Measurements from ENCODE around the gene APAF1. TPM values are rescaled to one million over a fixed set of nuclear protein-coding genes. Genes with fewer than 3 reads are reported as not detected.
"Not testable (repeated sequence)": the region's sequence is repeated elsewhere in the genome, so short reads cannot be mapped to it uniquely, and the experiment has no call there.

Gene APAF1
- total RNA-seq, result 25.6 and 33.0 TPM in 2 replicates

GRCh38 chr12:98644712-98645571 lies at the start of gene APAF1, which contains the start of gene IKBIP:
TSS of gene APAF1 (plus strand) at chr12:98645290. CDS start at chr12:98648360, 3,070 bp downstream.
TSS of gene IKBIP (minus strand) at chr12:98644788. CDS start at chr12:98644701, 87 bp downstream.
- intact Hi-C loops (cut with micrococcal nuclease), result loop anchor here (1.0 kb wide), 4 partner anchors 9 to 142 kb away; partner anchors contain the start of genes SLC25A3 and TMPO

GRCh38 chr12:98597313-98597712 lies 47.8 kb upstream of the APAF1 start:
- intact Hi-C loops (cut with micrococcal nuclease), result not testable (repeated sequence)

GRCh38 chr12:98601924-98602323 lies 43.2 kb upstream of the APAF1 start:
- intact Hi-C loops (cut with micrococcal nuclease), result no loop called here

- intact Hi-C loops (cut with micrococcal nuclease), result no loop called here
These were observed 38.6 kb upstream of the APAF1 start for GRCh38 chr12:98606359-98606988.

- intact Hi-C loops (cut with micrococcal nuclease), result no loop called here
These were observed 34.5 kb upstream of the APAF1 start for GRCh38 chr12:98610596-98610995.

- intact Hi-C loops (cut with micrococcal nuclease), result no loop called here
These were observed 32.3 kb upstream of the APAF1 start for GRCh38 chr12:98612696-98613334.

GRCh38 chr12:98618952-98619351 lies 26.1 kb upstream of the APAF1 start:
- intact Hi-C loops (cut with micrococcal nuclease), result no loop called here

- intact Hi-C loops (cut with micrococcal nuclease), result no loop called here
These were observed 9.3 kb upstream of the APAF1 start for GRCh38 chr12:98635657-98636323.

GRCh38 chr12:98637068-98637467 lies 8.0 kb upstream of the APAF1 start:
- intact Hi-C loops (cut with micrococcal nuclease), result no loop called here

GRCh38 chr12:98638009-98638408 lies 7.1 kb upstream of the APAF1 start:
- intact Hi-C loops (cut with micrococcal nuclease), result no loop called here

GRCh38 chr12:98639491-98639890 lies 5.6 kb upstream of the APAF1 start:
- intact Hi-C loops (cut with micrococcal nuclease), result no loop called here

GRCh38 chr12:98642801-98643200 lies 2.3 kb upstream of the APAF1 start:
- intact Hi-C loops (cut with micrococcal nuclease), result not testable (repeated sequence)

- intact Hi-C loops (cut with micrococcal nuclease), result no loop called here
These were observed 718 bp upstream of the APAF1 start for GRCh38 chr12:98644433-98644711.

- intact Hi-C loops (cut with micrococcal nuclease), result loop anchor here (1.0 kb wide), 4 partner anchors 9 to 142 kb away; partner anchors contain the start of genes SLC25A3 and TMPO
These were observed 530 bp downstream of the APAF1 start for GRCh38 chr12:98645572-98646067.

- intact Hi-C loops (cut with micrococcal nuclease), result no loop called here
These were observed 1.4 kb downstream of the APAF1 start for GRCh38 chr12:98646294-98647090.

- intact Hi-C loops (cut with micrococcal nuclease), result no loop called here
These were observed 6.2 kb downstream of the APAF1 start for GRCh38 chr12:98651328-98651727.

GRCh38 chr12:98653866-98654493 lies 8.9 kb downstream of the APAF1 start:
- intact Hi-C loops (cut with micrococcal nuclease), result loop anchor here (1.0 kb wide), 4 partner anchors 9 to 230 kb away; partner anchors contain the start of gene APAF1

- intact Hi-C loops (cut with micrococcal nuclease), result no loop called here
These were observed 11.4 kb downstream of the APAF1 start for GRCh38 chr12:98656289-98657101.

GRCh38 chr12:98660521-98660920 lies 15.4 kb downstream of the APAF1 start:
- intact Hi-C loops (cut with micrococcal nuclease), result no loop called here

Data from T-helper 2 cell treated with Interferon-gamma antibody and Interleukin-4, amounts not matched to agents 100 ng/mL and 5 ng/mL, for 36 hours (primary cell).